ENCODE measurements around the gene HLA-A. TPM values are rescaled to one million over a fixed set of nuclear protein-coding genes. Genes with fewer than 3 reads are reported as not detected.

HLA-A gene
- total and polyA plus RNA-seq, 2 experiments from 2014 or later, result 170 to 203 TPM

DNA sequence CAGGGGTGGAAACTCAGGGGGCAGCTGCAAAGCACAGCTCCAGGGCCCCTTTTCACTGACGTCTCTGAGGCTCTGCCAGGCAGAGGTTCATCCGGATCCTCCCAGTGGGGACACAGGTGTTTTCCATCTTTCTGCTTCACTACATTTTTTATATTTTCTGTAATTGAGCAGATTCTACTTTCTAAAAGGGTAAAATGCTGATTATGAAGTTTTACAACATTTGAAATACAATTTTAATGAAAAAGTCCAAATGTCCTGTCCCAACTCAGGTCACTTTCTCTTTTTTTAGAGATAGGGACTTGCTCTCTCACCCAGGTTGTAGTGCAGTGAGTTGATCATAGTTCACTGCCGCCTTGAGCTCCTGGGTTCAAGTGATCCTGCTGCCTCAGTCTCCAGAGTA lies 41.9 kb downstream of the HLA-A start:
- TF ChIP-seq ZNF462 (CRISPR knock-in tag; IDR thresholded peaks at IDR 0.05), result no peak
- TF ChIP-seq ZNF331 (CRISPR knock-in tag; IDR thresholded peaks at IDR 0.05; ENCODE audit: low read depth), result no peak
- TF ChIP-seq NANOG (IDR thresholded peaks at IDR 0.05; ENCODE audit: borderline replicate concordance), result no peak
- no peak for TF ChIP-seq EZH2phosphoT487 (IDR thresholded peaks at IDR 0.05; ENCODE audit: unreplicated experiment)
- no peak for TF ChIP-seq CREB1 (CRISPR knock-in tag; IDR thresholded peaks at IDR 0.05; ENCODE audit: low read depth)
- TF ChIP-seq ETS1 (IDR thresholded peaks at IDR 0.05), result no peak
- TF ChIP-seq JUNB (IDR thresholded peaks at IDR 0.05; ENCODE audit: unreplicated experiment), result no peak
- no peak for TF ChIP-seq ZNF114 (CRISPR knock-in tag; IDR thresholded peaks at IDR 0.05)
- TF ChIP-seq, protein P1, sequence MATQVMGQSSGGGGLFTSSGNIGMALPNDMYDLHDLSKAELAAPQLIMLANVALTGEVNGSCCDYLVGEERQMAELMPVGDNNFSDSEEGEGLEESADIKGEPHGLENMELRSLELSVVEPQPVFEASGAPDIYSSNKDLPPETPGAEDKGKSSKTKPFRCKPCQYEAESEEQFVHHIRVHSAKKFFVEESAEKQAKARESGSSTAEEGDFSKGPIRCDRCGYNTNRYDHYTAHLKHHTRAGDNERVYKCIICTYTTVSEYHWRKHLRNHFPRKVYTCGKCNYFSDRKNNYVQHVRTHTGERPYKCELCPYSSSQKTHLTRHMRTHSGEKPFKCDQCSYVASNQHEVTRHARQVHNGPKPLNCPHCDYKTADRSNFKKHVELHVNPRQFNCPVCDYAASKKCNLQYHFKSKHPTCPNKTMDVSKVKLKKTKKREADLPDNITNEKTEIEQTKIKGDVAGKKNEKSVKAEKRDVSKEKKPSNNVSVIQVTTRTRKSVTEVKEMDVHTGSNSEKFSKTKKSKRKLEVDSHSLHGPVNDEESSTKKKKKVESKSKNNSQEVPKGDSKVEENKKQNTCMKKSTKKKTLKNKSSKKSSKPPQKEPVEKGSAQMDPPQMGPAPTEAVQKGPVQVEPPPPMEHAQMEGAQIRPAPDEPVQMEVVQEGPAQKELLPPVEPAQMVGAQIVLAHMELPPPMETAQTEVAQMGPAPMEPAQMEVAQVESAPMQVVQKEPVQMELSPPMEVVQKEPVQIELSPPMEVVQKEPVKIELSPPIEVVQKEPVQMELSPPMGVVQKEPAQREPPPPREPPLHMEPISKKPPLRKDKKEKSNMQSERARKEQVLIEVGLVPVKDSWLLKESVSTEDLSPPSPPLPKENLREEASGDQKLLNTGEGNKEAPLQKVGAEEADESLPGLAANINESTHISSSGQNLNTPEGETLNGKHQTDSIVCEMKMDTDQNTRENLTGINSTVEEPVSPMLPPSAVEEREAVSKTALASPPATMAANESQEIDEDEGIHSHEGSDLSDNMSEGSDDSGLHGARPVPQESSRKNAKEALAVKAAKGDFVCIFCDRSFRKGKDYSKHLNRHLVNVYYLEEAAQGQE (IDR thresholded peaks at IDR 0.05; ENCODE audit: unreplicated experiment), result no peak
- TF ChIP-seq CTCF (conservative IDR thresholded peaks at IDR 0.05; ENCODE audit: low read depth in 2 of 2), result no peak
- TF ChIP-seq STAT1 (IDR thresholded peaks at IDR 0.05; ENCODE audit: unreplicated experiment), result no peak
- TF ChIP-seq POLR2AphosphoS5 (IDR thresholded peaks at IDR 0.05; ENCODE audit: low read depth), result no peak
- no peak for TF ChIP-seq EZH2 (IDR thresholded peaks at IDR 0.05; ENCODE audit: low read depth, unreplicated experiment)
- H3K4me3 ChIP-seq, result no peak overlapping the region
- H3K9me2 ChIP-seq (ENCODE audit: insufficient read depth), result no peaks in the 10 kb centered on the region
- ATAC-seq (no peak), DNase-seq (ENCODE audit: low spot score) (no peak)
- H3K36me3 ChIP-seq (ENCODE audit: insufficient read depth), result no peaks in the 10 kb centered on the region
- no peak overlapping the region for H3K27ac ChIP-seq (ENCODE audit: low read depth)
- H4K20me1 ChIP-seq (replicated peaks; ENCODE audit: insufficient read depth), result no peaks in the 10 kb centered on the region
- Mint-ChIP-seq H3K4me3 (no peak overlapping the region), H3K4me1 (peaks cover 5% of the 10 kb centered on the region), H3K36me3 (ENCODE audit: low read depth) (no peaks in the 10 kb centered on the region), H3K27me3 (ENCODE audit: insufficient read depth, low read depth, poor library complexity) (peaks cover 5% of the 10 kb centered on the region), H3K9me3 (no peaks in the 10 kb centered on the region), H3K27ac (no peak overlapping the region)
- no peaks in the 10 kb centered on the region for H3K79me2 ChIP-seq (replicated peaks; ENCODE audit: insufficient read depth)
- no peak overlapping the region for H2AFZ ChIP-seq
- H3K4me1 ChIP-seq (ENCODE audit: insufficient read depth), result no peaks in the 10 kb centered on the region
- peaks cover 5% of the 10 kb centered on the region; the same call in 1 of the 2 replicates for H3K27me3 ChIP-seq (ENCODE audit: insufficient read depth)
- no peaks in the 10 kb centered on the region for H3F3A ChIP-seq (replicated peaks; ENCODE audit: low read depth)
- no peak overlapping the region for H3K4me2 ChIP-seq
